BLaER1 treated with 17β-estradiol and CSF1 and Interleukin-3, amounts not matched to agents 10 nM and 100 nM (cell line): ENCODE measurements around the gene AKT2.
A peak's percentile ranks its signal among the peaks of the same experiment; 100 is the strongest.
"Not testable (repeated sequence)": the region's sequence is repeated elsewhere in the genome, so short reads cannot be mapped to it uniquely, and the experiment has no call there.

ENCODE experiments used
- H3K27ac ChIP-seq, 11 experiments: shearing (Covaris generic); formaldehyde crosslinking; 2 replicates each; pipeline ENCODE4 v1.8.1; 2022
- H3K27me3 ChIP-seq, 11 experiments: shearing (Covaris generic); formaldehyde crosslinking; 2 replicates each; pipeline ENCODE4 v1.8.1; 2022
- H3K36me3 ChIP-seq, 11 experiments: shearing (Covaris generic); formaldehyde crosslinking; 2 replicates each; pipeline ENCODE4 v1.8.1; 2022
- H3K4me1 ChIP-seq, 10 experiments: shearing (Covaris generic); formaldehyde crosslinking; 2 replicates each; pipeline ENCODE4 v1.8.1; 2022
- H3K4me2 ChIP-seq, 11 experiments: shearing (Covaris generic); formaldehyde crosslinking; 2 replicates each; pipeline ENCODE4 v1.8.1; 2022
- H3K4me3 ChIP-seq, 10 experiments: shearing (Covaris generic); formaldehyde crosslinking; 2 replicates each; pipeline ENCODE4 v1.8.1; 2022
- H3K9ac ChIP-seq, 11 experiments: shearing (Covaris generic); formaldehyde crosslinking; 2 replicates each; pipeline ENCODE4 v1.8.1; 2022
- H3K9me3 ChIP-seq, 11 experiments: shearing (Covaris generic); formaldehyde crosslinking; replicated peaks in 1 of 11; 2 replicates each; pipeline ENCODE4 v1.8.1; 2022
- H4K20me1 ChIP-seq, 11 experiments: shearing (Covaris generic); formaldehyde crosslinking; 2 replicates each; pipeline ENCODE4 v1.8.1; 2022
- Cebpa-rat ChIP-seq, 11 experiments: shearing (Covaris generic); IDR thresholded peaks; 2 replicates each; pipeline ENCODE4 v1.8.1; 2022

AKT2 gene

DNA sequence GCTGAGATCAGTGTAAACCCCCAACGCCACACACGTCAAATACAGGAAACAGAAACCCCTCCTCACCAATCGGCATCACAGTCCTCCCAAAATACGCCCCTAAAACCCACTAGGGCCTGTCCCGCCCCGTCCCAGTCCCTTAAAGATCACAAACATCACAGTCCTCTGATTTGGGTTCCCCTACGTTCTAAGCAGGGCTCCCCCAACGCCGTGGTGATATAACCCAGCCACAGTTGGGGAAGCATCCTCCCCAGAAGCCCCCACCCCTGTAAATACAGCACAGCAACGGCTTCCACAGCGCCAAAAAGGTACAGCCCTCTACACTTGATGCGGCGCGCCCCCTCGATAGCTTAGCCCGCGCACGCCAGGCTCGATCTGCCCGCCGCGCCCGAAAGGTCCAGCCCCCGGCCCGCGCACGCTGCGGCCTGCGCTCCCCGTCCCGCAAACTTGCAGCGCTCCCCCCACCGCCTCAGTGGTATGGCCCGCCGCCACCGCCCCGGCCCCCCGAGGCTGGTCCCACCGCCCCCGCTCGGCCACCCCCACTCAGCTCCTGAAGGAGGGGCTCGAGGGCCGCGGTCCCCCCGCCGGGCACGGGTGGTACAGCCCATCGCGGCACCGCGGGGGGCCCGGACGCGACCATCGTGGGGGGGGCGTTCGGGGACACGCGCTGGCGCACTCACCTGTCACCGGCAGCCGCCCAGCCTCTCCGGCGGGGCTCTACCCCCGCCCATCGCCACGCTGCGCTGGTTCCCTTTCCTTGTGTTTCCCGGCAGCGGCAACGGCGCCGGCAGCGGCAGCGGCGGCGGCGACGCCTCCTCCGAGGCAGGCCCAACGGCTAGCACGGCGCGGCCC lies at the start of gene AKT2:
Gene AKT2, minus strand, starts transcription at position 845 of the 852 bp plus-strand sequence. CDS start 20,078 bp downstream, outside the sequence.
- no peak for TF ChIP-seq Cebpa-rat (IDR thresholded peaks at IDR 0.05)
- H3K4me2 ChIP-seq, result peak within 1 kb of the TSS; percentile 84 to 99 (median 94)
- peak within 1 kb of the TSS; percentile 85 to 99 (median 96) for H3K27ac ChIP-seq
- H3K27me3 ChIP-seq, result no peaks in the 10 kb centered on the region
- H3K9me3 ChIP-seq, result no peaks in the 10 kb centered on the region
- H3K4me1 ChIP-seq, result peaks cover 57 to 66% (median 62%) of the 10 kb centered on the region in 10 experiments
- H4K20me1 ChIP-seq, result peaks cover 41 to 50% (median 44%) of the 10 kb centered on the region in 11 experiments; a peak in 21 of 22 replicates
- peak within 1 kb of the TSS; percentile 70 to 90 (median 86) for H3K4me3 ChIP-seq
- H3K9ac ChIP-seq, result peak within 1 kb of the TSS; percentile 91 to 97 (median 95)
- peaks cover 0 to 18% (median 9%) of the 10 kb centered on the region in 11 experiments; a peak in 10 of 22 replicates for H3K36me3 ChIP-seq

DNA sequence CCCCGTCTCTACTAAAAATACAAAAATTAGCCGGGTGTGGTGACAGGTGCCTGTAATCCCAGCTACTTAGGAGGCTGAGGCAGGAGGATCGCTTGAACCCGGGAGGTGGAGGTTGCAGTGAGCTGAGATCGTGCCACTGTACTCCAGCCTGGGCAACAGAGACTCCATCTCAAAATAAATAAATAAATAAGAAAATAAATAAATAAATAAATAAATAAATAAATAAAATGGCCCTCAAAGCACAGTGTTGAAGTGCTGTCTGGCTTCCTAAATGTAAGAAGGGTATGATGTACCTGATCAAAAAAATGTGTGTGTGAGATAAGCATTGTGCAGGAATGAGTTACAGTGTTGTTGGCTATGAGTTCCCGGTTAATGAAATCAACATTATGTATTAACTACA lies 47.9 kb upstream of the AKT2 start:
- not testable (repeated sequence) for H3K4me3 ChIP-seq, H3K4me2 ChIP-seq, H3K9ac ChIP-seq, H3K27ac ChIP-seq, H3K27me3 ChIP-seq, H3K4me1 ChIP-seq
- peaks cover 0 to 11% (median 0%) of the 10 kb centered on the region in 11 experiments; a peak in 8 of 22 replicates for H3K9me3 ChIP-seq
- H4K20me1 ChIP-seq, result peaks cover 0 to 15% (median 4%) of the 10 kb centered on the region in 11 experiments; a peak in 4 of 22 replicates
- peaks cover 81 to 98% (median 90%) of the 10 kb centered on the region in 11 experiments for H3K36me3 ChIP-seq

- H3K4me1 ChIP-seq, result peaks cover 0 to 8% (median 0%) of the 10 kb centered on the region in 10 experiments; a peak in 5 of 20 replicates
- no peaks in the 10 kb centered on the region for H3K27me3 ChIP-seq
- no peak overlapping the region for H3K27ac ChIP-seq
- H3K4me3 ChIP-seq, result no peak overlapping the region
- peaks cover 85 to 98% (median 91%) of the 10 kb centered on the region in 11 experiments for H3K36me3 ChIP-seq
- H3K4me2 ChIP-seq, result no peak overlapping the region
- TF ChIP-seq Cebpa-rat (IDR thresholded peaks at IDR 0.05), result no peak
- no peak overlapping the region for H3K9ac ChIP-seq
- H4K20me1 ChIP-seq, result peaks cover 0 to 19% (median 4%) of the 10 kb centered on the region in 11 experiments; a peak in 5 of 22 replicates
- H3K9me3 ChIP-seq, result peaks cover 0 to 11% (median 0%) of the 10 kb centered on the region in 11 experiments; a peak in 8 of 22 replicates
Measured at GRCh38 chr19:40332669-40333068, 47.5 kb upstream of the AKT2 start.

GRCh38 chr19:40331052-40331451 lies 45.9 kb upstream of the AKT2 start:
- peaks cover 88 to 98% (median 94%) of the 10 kb centered on the region in 11 experiments for H3K36me3 ChIP-seq
- no peak overlapping the region for H3K4me3 ChIP-seq
- H3K9me3 ChIP-seq, result peaks cover 0 to 7% (median 0%) of the 10 kb centered on the region in 11 experiments; a peak in 8 of 22 replicates
- no peaks in the 10 kb centered on the region for H3K27me3 ChIP-seq
- H4K20me1 ChIP-seq, result peaks cover 0 to 10% (median 0%) of the 10 kb centered on the region in 11 experiments; a peak in 4 of 22 replicates
- H3K9ac ChIP-seq, result no peak overlapping the region
- no peak overlapping the region for H3K27ac ChIP-seq
- H3K4me2 ChIP-seq, result no peak overlapping the region
- H3K4me1 ChIP-seq, result peaks cover 0 to 7% (median 0%) of the 10 kb centered on the region in 10 experiments; a peak in 5 of 20 replicates
- TF ChIP-seq Cebpa-rat (IDR thresholded peaks at IDR 0.05), result no peak

DNA sequence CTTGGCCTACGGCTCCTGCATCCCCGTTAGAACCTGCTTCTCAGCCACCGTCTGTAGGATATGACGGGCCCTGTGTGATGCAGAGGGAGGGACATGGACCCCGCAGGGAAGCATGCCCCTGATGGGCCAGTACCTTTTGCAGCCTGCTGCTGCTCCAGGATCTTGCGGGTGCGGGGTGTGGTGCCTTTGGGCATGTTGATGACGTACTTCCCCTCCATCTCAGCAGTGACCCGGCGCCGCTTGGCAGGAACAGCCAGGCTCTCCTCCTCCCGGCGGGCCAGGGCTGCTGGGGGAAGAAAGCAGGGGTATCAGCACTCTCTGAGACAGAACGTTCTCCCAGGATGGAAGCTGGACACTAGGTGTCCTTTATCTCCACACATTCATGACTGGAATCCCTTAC lies 41.1 kb upstream of the AKT2 start:
- Histone ChIP-seq H3K9ac (no peak overlapping the region), H4K20me1 (peaks cover 0 to 28% (median 0%) of the 10 kb centered on the region in 11 experiments; a peak in 5 of 22 replicates), H3K4me2 (no peak overlapping the region), H3K9me3 (no peaks in the 10 kb centered on the region), H3K27ac (no peak overlapping the region), H3K36me3 (peaks cover 93 to 100% (median 97%) of the 10 kb centered on the region in 11 experiments), H3K4me3 (no peak overlapping the region), H3K27me3 (no peaks in the 10 kb centered on the region), H3K4me1 (peaks cover 0 to 9% (median 0%) of the 10 kb centered on the region in 10 experiments; a peak in 3 of 20 replicates)
- TF ChIP-seq Cebpa-rat (IDR thresholded peaks at IDR 0.05), result no peak

DNA sequence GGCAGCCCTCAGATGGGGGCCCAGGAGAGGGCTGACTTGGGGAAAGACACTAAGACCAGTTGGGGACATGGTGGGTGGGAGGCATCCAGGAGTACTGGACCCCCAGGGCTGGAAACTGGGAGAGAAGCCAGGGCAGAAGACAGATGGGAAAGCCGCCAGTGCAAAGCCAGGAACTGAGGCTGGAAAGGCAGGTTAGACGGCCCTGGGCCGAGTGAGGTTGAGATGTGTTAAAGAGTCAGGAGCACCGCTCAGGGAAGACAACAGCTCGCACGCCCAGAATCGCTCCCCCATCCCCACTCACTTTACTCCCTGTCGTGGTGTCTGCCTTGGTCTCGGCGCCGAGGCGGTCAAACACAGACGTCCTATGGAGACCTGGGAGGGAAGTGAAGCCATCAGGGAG lies 38.6 kb upstream of the AKT2 start:
- H3K27ac ChIP-seq, result no peak overlapping the region
- no peak overlapping the region for H3K4me3 ChIP-seq
- peaks cover 0 to 9% (median 0%) of the 10 kb centered on the region in 10 experiments; a peak in 3 of 20 replicates for H3K4me1 ChIP-seq
- peaks cover 83 to 99% (median 90%) of the 10 kb centered on the region in 11 experiments for H3K36me3 ChIP-seq
- no peak overlapping the region for H3K9ac ChIP-seq
- H4K20me1 ChIP-seq, result peaks cover 0 to 36% (median 0%) of the 10 kb centered on the region in 11 experiments; a peak in 5 of 22 replicates
- H3K4me2 ChIP-seq, result no peak overlapping the region
- TF ChIP-seq Cebpa-rat (IDR thresholded peaks at IDR 0.05), result no peak
- H3K27me3 ChIP-seq, result no peaks in the 10 kb centered on the region
- no peaks in the 10 kb centered on the region for H3K9me3 ChIP-seq

DNA sequence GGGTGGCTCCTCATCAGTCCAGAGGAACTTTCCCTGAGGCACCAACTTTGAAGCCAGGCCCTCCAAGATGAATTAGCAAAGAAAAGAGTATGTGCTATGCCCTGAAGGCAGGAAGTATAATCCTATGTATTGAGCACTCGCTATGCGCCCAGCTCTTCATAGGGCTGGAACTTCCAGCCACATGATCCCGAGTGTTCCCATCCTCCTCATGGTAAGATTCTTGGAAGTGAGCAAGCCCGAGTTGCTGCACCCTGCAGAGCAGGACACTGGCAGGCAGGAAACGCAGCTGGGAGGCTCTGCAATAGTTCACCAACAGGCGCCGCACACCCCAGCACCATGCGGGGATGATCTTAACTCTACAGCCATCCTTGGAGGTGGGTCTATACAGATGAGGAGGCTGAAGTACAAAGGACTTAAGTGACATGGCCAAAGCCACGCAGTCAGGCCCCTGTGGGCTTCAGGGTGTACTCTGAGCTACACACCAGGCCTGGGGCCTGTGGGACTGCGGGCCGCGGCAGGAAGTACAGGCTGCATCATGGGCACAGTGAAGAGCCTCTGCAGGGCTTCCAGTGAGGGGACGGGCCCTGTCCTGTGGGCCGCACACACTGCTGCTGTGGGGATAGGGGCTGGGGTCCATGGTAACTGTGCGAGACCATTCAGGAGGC lies 37.9 kb upstream of the AKT2 start:
- Histone ChIP-seq H4K20me1 (peaks cover 0 to 35% (median 0%) of the 10 kb centered on the region in 11 experiments; a peak in 5 of 22 replicates), H3K4me3 (no peak overlapping the region)

DNA sequence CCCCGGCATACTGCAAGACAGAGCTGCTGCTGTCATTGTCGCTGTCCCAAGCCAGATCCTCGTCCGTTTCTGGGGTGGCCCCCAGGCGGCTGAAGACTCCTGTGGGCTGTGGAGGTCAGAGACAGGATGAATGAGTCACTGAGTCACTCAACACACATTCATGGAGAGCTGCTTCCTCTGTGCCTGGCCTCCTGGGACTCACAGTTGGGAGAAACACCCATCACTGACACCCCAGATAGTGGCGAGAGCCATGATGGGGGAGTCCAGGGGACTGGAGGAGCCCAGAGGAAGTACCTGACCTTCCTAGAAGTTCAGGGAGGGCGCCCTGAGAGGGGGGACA lies 37.1 kb upstream of the AKT2 start:
- peaks cover 79 to 99% (median 89%) of the 10 kb centered on the region in 11 experiments for H3K36me3 ChIP-seq
- TF ChIP-seq Cebpa-rat (IDR thresholded peaks at IDR 0.05), result no peak

More for the DNA sequence above, 37.9 kb upstream of the AKT2 start:
- peaks cover 0 to 9% (median 0%) of the 10 kb centered on the region in 10 experiments; a peak in 3 of 20 replicates for H3K4me1 ChIP-seq
- no peak overlapping the region for H3K4me2 ChIP-seq
- no peak for TF ChIP-seq Cebpa-rat (IDR thresholded peaks at IDR 0.05)
- no peaks in the 10 kb centered on the region for H3K9me3 ChIP-seq
- H3K9ac ChIP-seq, result no peak overlapping the region
- H3K36me3 ChIP-seq, result peaks cover 83 to 99% (median 90%) of the 10 kb centered on the region in 11 experiments
- no peak overlapping the region for H3K27ac ChIP-seq
- no peaks in the 10 kb centered on the region for H3K27me3 ChIP-seq

More for the DNA sequence above, 37.1 kb upstream of the AKT2 start:
- no peak overlapping the region for H3K4me3 ChIP-seq
- no peak overlapping the region for H3K4me2 ChIP-seq
- H3K27ac ChIP-seq, result peak overlapping the region in 1 of 11 experiments; percentile 4; a peak in 2 of 22 replicates
- no peaks in the 10 kb centered on the region for H3K9me3 ChIP-seq
- H3K4me1 ChIP-seq, result peaks cover 0 to 9% (median 0%) of the 10 kb centered on the region in 10 experiments; a peak in 3 of 20 replicates
- H3K9ac ChIP-seq, result no peak overlapping the region
- H4K20me1 ChIP-seq, result peaks cover 0 to 29% (median 0%) of the 10 kb centered on the region in 11 experiments; a peak in 5 of 22 replicates
- H3K27me3 ChIP-seq, result no peaks in the 10 kb centered on the region
